ENCODE data around the gene NDUFA11.
"Not testable (repeated sequence)": the region's sequence is repeated elsewhere in the genome, so short reads cannot be mapped to it uniquely, and the experiment has no call there.

NDUFA11 gene

GRCh38 chr19:5891938-5892771 is 11.4 kb downstream of the NDUFA11 start:
- no peak overlapping the region for H3K4me3 ChIP-seq (ENCODE audit: low read depth in 1 of 5, low read length in 5 of 5)
- no peak overlapping the region for H3K27ac ChIP-seq (ENCODE audit: low read depth, low read length)
- H3K4me1 ChIP-seq (ENCODE audit: control insufficient read depth in 5 of 5, insufficient read depth in 5 of 5, low read length in 5 of 5): peaks cover 0 to 8% (median 0%) of the 10 kb centered on the region in 5 donors
- no peak overlapping the region for H3K9ac ChIP-seq (ENCODE audit: low read length in 5 of 5)
- H3K27me3 ChIP-seq (ENCODE audit: control insufficient read depth in 5 of 5, insufficient read depth in 4 of 5, low read length in 5 of 5): peaks cover 11 to 21% (median 13%) of the 10 kb centered on the region in 5 donors
- H3K9me3 ChIP-seq (ENCODE audit: control insufficient read depth in 5 of 5, low read length in 5 of 5): no peaks in the 10 kb centered on the region
- H3K36me3 ChIP-seq (ENCODE audit: control insufficient read depth in 5 of 5, insufficient read depth in 5 of 5, low read length in 5 of 5): peaks cover 0 to 34% (median 28%) of the 10 kb centered on the region in 5 donors

GRCh38 chr19:5891572-5891937 is 12.0 kb downstream of the NDUFA11 start:
- peaks cover 0 to 8% (median 0%) of the 10 kb centered on the region in 5 donors for H3K4me1 ChIP-seq (ENCODE audit: control insufficient read depth in 5 of 5, insufficient read depth in 5 of 5, low read length in 5 of 5)
- H3K27me3 ChIP-seq (ENCODE audit: control insufficient read depth in 5 of 5, insufficient read depth in 4 of 5, low read length in 5 of 5): peaks cover 12 to 23% (median 13%) of the 10 kb centered on the region in 5 donors
- H3K36me3 ChIP-seq (ENCODE audit: control insufficient read depth in 5 of 5, insufficient read depth in 5 of 5, low read length in 5 of 5): peaks cover 0 to 28% (median 24%) of the 10 kb centered on the region in 5 donors
- H3K9ac ChIP-seq (ENCODE audit: low read length in 5 of 5): no peak overlapping the region
- H3K4me3 ChIP-seq (ENCODE audit: low read depth in 1 of 5, low read length in 5 of 5): no peak overlapping the region
- no peak overlapping the region for H3K27ac ChIP-seq (ENCODE audit: low read depth, low read length)
- H3K9me3 ChIP-seq (ENCODE audit: control insufficient read depth in 5 of 5, low read length in 5 of 5): no peaks in the 10 kb centered on the region

- Histone ChIP-seq H3K9me3 (ENCODE audit: control insufficient read depth in 5 of 5, low read length in 5 of 5) (no peaks in the 10 kb centered on the region), H3K9ac (ENCODE audit: low read length in 5 of 5) (no peak overlapping the region), H3K27ac (ENCODE audit: low read depth, low read length) (no peak overlapping the region), H3K4me3 (ENCODE audit: low read depth in 1 of 5, low read length in 5 of 5) (no peak overlapping the region), H3K4me1 (ENCODE audit: control insufficient read depth in 5 of 5, insufficient read depth in 5 of 5, low read length in 5 of 5) (peaks cover 0 to 8% (median 0%) of the 10 kb centered on the region in 5 donors), H3K27me3 (ENCODE audit: control insufficient read depth in 5 of 5, insufficient read depth in 4 of 5, low read length in 5 of 5) (peaks cover 12 to 28% (median 16%) of the 10 kb centered on the region in 5 donors), H3K36me3 (ENCODE audit: control insufficient read depth in 5 of 5, insufficient read depth in 5 of 5, low read length in 5 of 5) (peaks cover 0 to 13% (median 10%) of the 10 kb centered on the region in 5 donors)
These were observed 13.5 kb downstream of the NDUFA11 start for GRCh38 chr19:5890099-5890498.

- H3K27ac ChIP-seq (ENCODE audit: low read depth, low read length): no peak overlapping the region
These were observed 14.2 kb downstream of the NDUFA11 start for GRCh38 chr19:5889288-5889971.

GRCh38 chr19:5884065-5884811 is 19.4 kb downstream of the NDUFA11 start:
- not testable (repeated sequence) for H3K27ac ChIP-seq (ENCODE audit: low read depth, low read length); H3K4me3 ChIP-seq (ENCODE audit: low read depth in 1 of 5, low read length in 5 of 5)
- peaks cover under 1 to 25% (median 13%) of the 10 kb centered on the region in 5 donors for H3K27me3 ChIP-seq (ENCODE audit: control insufficient read depth in 5 of 5, insufficient read depth in 4 of 5, low read length in 5 of 5)

More at GRCh38 chr19:5889288-5889971, 14.2 kb downstream of the NDUFA11 start:
- H3K4me3 ChIP-seq (ENCODE audit: low read depth in 1 of 5, low read length in 5 of 5): no peak overlapping the region
- no peak overlapping the region for H3K9ac ChIP-seq (ENCODE audit: low read length in 5 of 5)
- peaks cover 0 to 7% (median 3%) of the 10 kb centered on the region in 5 donors for H3K36me3 ChIP-seq (ENCODE audit: control insufficient read depth in 5 of 5, insufficient read depth in 5 of 5, low read length in 5 of 5)
- H3K9me3 ChIP-seq (ENCODE audit: control insufficient read depth in 5 of 5, low read length in 5 of 5): no peaks in the 10 kb centered on the region
- peaks cover 12 to 28% (median 16%) of the 10 kb centered on the region in 5 donors for H3K27me3 ChIP-seq (ENCODE audit: control insufficient read depth in 5 of 5, insufficient read depth in 4 of 5, low read length in 5 of 5)
- H3K4me1 ChIP-seq (ENCODE audit: control insufficient read depth in 5 of 5, insufficient read depth in 5 of 5, low read length in 5 of 5): peaks cover 0 to 8% (median 0%) of the 10 kb centered on the region in 5 donors

GRCh38 chr19:5883157-5883873 is 20.3 kb downstream of the NDUFA11 start:
- peaks cover 4 to 30% (median 14%) of the 10 kb centered on the region in 5 donors for H3K27me3 ChIP-seq (ENCODE audit: control insufficient read depth in 5 of 5, insufficient read depth in 4 of 5, low read length in 5 of 5)
- H3K27ac ChIP-seq (ENCODE audit: low read depth, low read length); H3K9ac ChIP-seq (ENCODE audit: low read length in 5 of 5); H3K36me3 ChIP-seq (ENCODE audit: control insufficient read depth in 5 of 5, insufficient read depth in 5 of 5, low read length in 5 of 5); H3K4me3 ChIP-seq (ENCODE audit: low read depth in 1 of 5, low read length in 5 of 5); H3K9me3 ChIP-seq (ENCODE audit: control insufficient read depth in 5 of 5, low read length in 5 of 5); H3K4me1 ChIP-seq (ENCODE audit: control insufficient read depth in 5 of 5, insufficient read depth in 5 of 5, low read length in 5 of 5): not testable (repeated sequence)

More at GRCh38 chr19:5884065-5884811, 19.4 kb downstream of the NDUFA11 start:
- not testable (repeated sequence) for H3K9ac ChIP-seq (ENCODE audit: low read length in 5 of 5); H3K36me3 ChIP-seq (ENCODE audit: control insufficient read depth in 5 of 5, insufficient read depth in 5 of 5, low read length in 5 of 5); H3K4me1 ChIP-seq (ENCODE audit: control insufficient read depth in 5 of 5, insufficient read depth in 5 of 5, low read length in 5 of 5); H3K9me3 ChIP-seq (ENCODE audit: control insufficient read depth in 5 of 5, low read length in 5 of 5)

- H3K36me3 ChIP-seq (ENCODE audit: control insufficient read depth in 5 of 5, insufficient read depth in 5 of 5, low read length in 5 of 5): no peaks in the 10 kb centered on the region
- no peak overlapping the region for H3K4me3 ChIP-seq (ENCODE audit: low read depth in 1 of 5, low read length in 5 of 5)
- H3K4me1 ChIP-seq (ENCODE audit: control insufficient read depth in 5 of 5, insufficient read depth in 5 of 5, low read length in 5 of 5): peaks cover 0 to 5% (median 4%) of the 10 kb centered on the region in 5 donors
- no peak overlapping the region for H3K27ac ChIP-seq (ENCODE audit: low read depth, low read length)
- H3K27me3 ChIP-seq (ENCODE audit: control insufficient read depth in 5 of 5, insufficient read depth in 4 of 5, low read length in 5 of 5): peaks cover 7 to 32% (median 18%) of the 10 kb centered on the region in 5 donors
- H3K9ac ChIP-seq (ENCODE audit: low read length in 5 of 5): no peak overlapping the region
- no peaks in the 10 kb centered on the region for H3K9me3 ChIP-seq (ENCODE audit: control insufficient read depth in 5 of 5, low read length in 5 of 5)
These were observed 21.1 kb downstream of the NDUFA11 start for GRCh38 chr19:5882421-5882968.

- Histone ChIP-seq H3K27ac (ENCODE audit: low read depth, low read length) (no peak overlapping the region), H3K36me3 (ENCODE audit: control insufficient read depth in 5 of 5, insufficient read depth in 5 of 5, low read length in 5 of 5) (no peaks in the 10 kb centered on the region), H3K9ac (ENCODE audit: low read length in 5 of 5) (no peak overlapping the region), H3K4me3 (ENCODE audit: low read depth in 1 of 5, low read length in 5 of 5) (no peak overlapping the region), H3K4me1 (ENCODE audit: control insufficient read depth in 5 of 5, insufficient read depth in 5 of 5, low read length in 5 of 5) (peaks cover 0 to 5% (median 4%) of the 10 kb centered on the region in 5 donors), H3K27me3 (ENCODE audit: control insufficient read depth in 5 of 5, insufficient read depth in 4 of 5, low read length in 5 of 5) (peaks cover 11 to 33% (median 21%) of the 10 kb centered on the region in 5 donors), H3K9me3 (ENCODE audit: control insufficient read depth in 5 of 5, low read length in 5 of 5) (no peaks in the 10 kb centered on the region)
These were observed 21.9 kb downstream of the NDUFA11 start for GRCh38 chr19:5881543-5882299.

Data from subcutaneous abdominal adipose tissue (tissue), 5 donors.